GM23248 (cell line): ENCODE measurements around the gene ASB10.

Experiments used
- EZH2 ChIP-seq: fragments of 200-600 bp; sonication (generic); IDR thresholded peaks from 2 replicates; pipeline ENCODE4 v1.6.1; 2018; ENCODE audit warnings: antibody characterized with exemption, mild to moderate bottlenecking; ENCODE audit not compliant: insufficient read depth, poor library complexity, severe bottlenecking
- EZH2phosphoT487 ChIP-seq: fragments of 200-600 bp; sonication (generic); IDR thresholded peaks from 2 replicates; pipeline ENCODE4 v1.6.1; 2018; ENCODE audit warnings: antibody characterized with exemption, moderate library complexity, mild to moderate bottlenecking, low read depth; ENCODE audit not compliant: insufficient read depth

GRCh38 chr7:151152643-151153513 is 34.2 kb downstream of the ASB10 start:
- no peak for TF ChIP-seq EZH2
- no peak for TF ChIP-seq EZH2phosphoT487
